ENCODE measurements around the gene ADAMTS3.

Gene ADAMTS3

DNA sequence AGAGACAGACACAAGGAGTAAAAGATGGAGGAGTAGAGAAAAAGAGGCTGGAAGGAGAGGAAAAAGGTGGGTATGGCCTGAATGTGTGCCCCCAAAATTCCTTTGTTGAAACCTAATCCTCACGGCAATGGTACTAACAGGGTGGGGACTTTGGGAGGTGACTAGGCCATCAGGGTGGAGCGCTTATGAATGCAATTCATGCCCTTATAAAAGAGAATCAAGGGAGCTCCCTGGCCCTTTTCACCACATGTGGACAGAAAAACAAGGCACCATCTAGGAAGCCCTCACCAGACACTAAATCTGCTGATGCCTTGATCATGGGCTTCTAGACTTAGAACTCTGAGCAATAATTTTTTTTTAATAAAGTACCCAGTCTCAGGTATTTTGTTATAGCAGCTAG is 282.1 kb downstream of the ADAMTS3 start:
- no peak overlapping the region for H3K4me3 ChIP-seq (ENCODE audit: low read length, poor library complexity, severe bottlenecking)
- H3F3A ChIP-seq (ENCODE audit: low read depth), result no peaks in the 10 kb centered on the region
- H3K36me3 ChIP-seq (ENCODE audit: insufficient read depth, low read length), result no peaks in the 10 kb centered on the region
- no peak overlapping the region for H3K9ac ChIP-seq (ENCODE audit: low read depth, low read length, poor library complexity, severe bottlenecking)
- no peaks in the 10 kb centered on the region for H3K4me1 ChIP-seq (ENCODE audit: insufficient read depth, low read length, poor library complexity, severe bottlenecking)
- H3K27me3 ChIP-seq (ENCODE audit: insufficient read depth, low read length, poor library complexity, severe bottlenecking), result no peaks in the 10 kb centered on the region
- no peaks in the 10 kb centered on the region for H3K9me3 ChIP-seq (ENCODE audit: insufficient read depth, low read depth, low read length)
- H4K20me1 ChIP-seq (ENCODE audit: insufficient read depth, low read length, poor library complexity, severe bottlenecking), result no peaks in the 10 kb centered on the region
- H2AFZ ChIP-seq (ENCODE audit: low read length), result no peak overlapping the region
- no peaks in the 10 kb centered on the region for H3K9me2 ChIP-seq (replicated peaks; ENCODE audit: low read depth, low read length)
- no peak overlapping the region for H3K4me2 ChIP-seq (ENCODE audit: low read depth, low read length, poor library complexity, severe bottlenecking)
- no peaks in the 10 kb centered on the region for H3K79me2 ChIP-seq (ENCODE audit: insufficient read depth, low read length)
- no peak for TF ChIP-seq EZH2phosphoT487 (IDR thresholded peaks at IDR 0.05; ENCODE audit: borderline replicate concordance)
- TF ChIP-seq, protein P1, sequence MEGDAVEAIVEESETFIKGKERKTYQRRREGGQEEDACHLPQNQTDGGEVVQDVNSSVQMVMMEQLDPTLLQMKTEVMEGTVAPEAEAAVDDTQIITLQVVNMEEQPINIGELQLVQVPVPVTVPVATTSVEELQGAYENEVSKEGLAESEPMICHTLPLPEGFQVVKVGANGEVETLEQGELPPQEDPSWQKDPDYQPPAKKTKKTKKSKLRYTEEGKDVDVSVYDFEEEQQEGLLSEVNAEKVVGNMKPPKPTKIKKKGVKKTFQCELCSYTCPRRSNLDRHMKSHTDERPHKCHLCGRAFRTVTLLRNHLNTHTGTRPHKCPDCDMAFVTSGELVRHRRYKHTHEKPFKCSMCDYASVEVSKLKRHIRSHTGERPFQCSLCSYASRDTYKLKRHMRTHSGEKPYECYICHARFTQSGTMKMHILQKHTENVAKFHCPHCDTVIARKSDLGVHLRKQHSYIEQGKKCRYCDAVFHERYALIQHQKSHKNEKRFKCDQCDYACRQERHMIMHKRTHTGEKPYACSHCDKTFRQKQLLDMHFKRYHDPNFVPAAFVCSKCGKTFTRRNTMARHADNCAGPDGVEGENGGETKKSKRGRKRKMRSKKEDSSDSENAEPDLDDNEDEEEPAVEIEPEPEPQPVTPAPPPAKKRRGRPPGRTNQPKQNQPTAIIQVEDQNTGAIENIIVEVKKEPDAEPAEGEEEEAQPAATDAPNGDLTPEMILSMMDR (conservative IDR thresholded peaks at IDR 0.05; ENCODE audit: low read length), result no peak

DNA sequence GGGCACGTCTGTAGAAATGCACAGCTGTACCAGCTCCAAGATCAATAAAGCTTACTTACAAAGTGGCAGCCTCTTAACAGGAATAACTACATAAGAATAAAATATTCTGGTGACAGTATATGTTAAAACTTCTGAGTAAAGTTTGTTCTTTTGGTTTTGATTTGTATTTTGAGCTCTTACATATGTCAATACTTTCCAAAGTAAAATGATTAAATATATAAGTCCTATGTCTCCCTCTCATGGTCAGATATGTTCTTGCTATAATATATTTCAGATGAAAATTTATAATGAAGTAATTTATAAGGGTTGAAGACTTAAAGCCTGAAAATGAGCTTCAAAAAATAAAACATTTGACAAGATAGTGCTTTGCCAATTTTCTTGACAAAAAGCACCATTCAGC is 282.8 kb downstream of the ADAMTS3 start:
- Histone ChIP-seq H3K36me3 (ENCODE audit: insufficient read depth, low read length) (no peaks in the 10 kb centered on the region), H3K4me2 (ENCODE audit: low read depth, low read length, poor library complexity, severe bottlenecking) (no peak overlapping the region), H3K9me3 (ENCODE audit: insufficient read depth, low read depth, low read length) (no peaks in the 10 kb centered on the region), H3K9ac (ENCODE audit: low read depth, low read length, poor library complexity, severe bottlenecking) (no peak overlapping the region), H3K4me3 (ENCODE audit: low read length, poor library complexity, severe bottlenecking) (no peak overlapping the region), H3K4me1 (ENCODE audit: insufficient read depth, low read length, poor library complexity, severe bottlenecking) (no peaks in the 10 kb centered on the region), H2AFZ (ENCODE audit: low read length) (no peak overlapping the region), H3K79me2 (ENCODE audit: insufficient read depth, low read length) (no peaks in the 10 kb centered on the region), H3K9me2 (replicated peaks; ENCODE audit: low read depth, low read length) (no peaks in the 10 kb centered on the region), H3K27me3 (ENCODE audit: insufficient read depth, low read length, poor library complexity, severe bottlenecking) (no peaks in the 10 kb centered on the region), H3F3A (ENCODE audit: low read depth) (no peaks in the 10 kb centered on the region), H4K20me1 (ENCODE audit: insufficient read depth, low read length, poor library complexity, severe bottlenecking) (no peaks in the 10 kb centered on the region)
- TF ChIP-seq EZH2phosphoT487 (IDR thresholded peaks at IDR 0.05; ENCODE audit: borderline replicate concordance), result no peak
- TF ChIP-seq, protein P1 (conservative IDR thresholded peaks at IDR 0.05; ENCODE audit: low read length), result peak; percentile 46; the same call in 1 of the 2 replicates

DNA sequence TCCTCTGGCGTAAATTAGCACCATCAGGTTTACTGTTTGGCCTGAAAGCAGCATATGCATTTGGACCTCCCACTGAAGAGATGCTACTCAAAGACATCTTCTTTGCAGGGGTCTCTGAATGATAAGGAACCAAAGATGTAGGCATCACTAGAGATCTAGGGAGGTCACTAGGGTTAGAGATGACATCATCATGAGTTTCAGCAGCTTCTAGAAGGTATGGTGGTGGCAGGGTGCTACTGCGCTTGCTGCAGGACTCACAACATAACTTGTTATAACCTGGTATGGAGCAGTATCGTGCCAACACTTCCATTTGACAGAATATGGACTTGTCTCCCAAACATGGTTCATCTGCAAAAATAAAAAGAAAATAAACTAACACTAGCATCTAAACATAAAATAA is 285.7 kb downstream of the ADAMTS3 start:
- no peaks in the 10 kb centered on the region for H3K27me3 ChIP-seq (ENCODE audit: insufficient read depth, low read length, poor library complexity, severe bottlenecking)
- H3K9ac ChIP-seq (ENCODE audit: low read depth, low read length, poor library complexity, severe bottlenecking), result no peak overlapping the region
- H2AFZ ChIP-seq (ENCODE audit: low read length), result no peak overlapping the region
- TF ChIP-seq, protein P1 (conservative IDR thresholded peaks at IDR 0.05; ENCODE audit: low read length), result no peak
- TF ChIP-seq EZH2phosphoT487 (IDR thresholded peaks at IDR 0.05; ENCODE audit: borderline replicate concordance), result no peak
- no peaks in the 10 kb centered on the region for H3K4me1 ChIP-seq (ENCODE audit: insufficient read depth, low read length, poor library complexity, severe bottlenecking)
- no peaks in the 10 kb centered on the region for H3K79me2 ChIP-seq (ENCODE audit: insufficient read depth, low read length)
- H3K4me3 ChIP-seq (ENCODE audit: low read length, poor library complexity, severe bottlenecking), result no peak overlapping the region
- H3K9me2 ChIP-seq (replicated peaks; ENCODE audit: low read depth, low read length), result no peaks in the 10 kb centered on the region
- no peaks in the 10 kb centered on the region for H3K36me3 ChIP-seq (ENCODE audit: insufficient read depth, low read length)
- H3F3A ChIP-seq (ENCODE audit: low read depth), result no peaks in the 10 kb centered on the region
- no peak overlapping the region for H3K4me2 ChIP-seq (ENCODE audit: low read depth, low read length, poor library complexity, severe bottlenecking)
- no peaks in the 10 kb centered on the region for H4K20me1 ChIP-seq (ENCODE audit: insufficient read depth, low read length, poor library complexity, severe bottlenecking)
- no peaks in the 10 kb centered on the region for H3K9me3 ChIP-seq (ENCODE audit: insufficient read depth, low read depth, low read length)
